Endothelial cell of umbilical vein (primary cell): Measurements from ENCODE around the gene GRIN3A. TPM values are rescaled to one million over a fixed set of nuclear protein-coding genes. Genes with fewer than 3 reads are reported as not detected.

ENCODE experiments used
- BruUV-seq: library from RNA; stranded (reverse); fragments of 400-500 nt; replicated peaks from 2 replicates; lab custom pipeline; 2021; lab: Mats Ljungman, UMichigan
- CTCF ChIA-PET: fragments of 300-600, 350-600 bp; sonication (Branson Sonifier 250); formaldehyde crosslinking; loops from one replicate; lab custom pipeline; 2021; ENCODE audit warnings: antibody characterized with exemption, inconsistent platforms; lab: Charles Lee
- POLR2A ChIA-PET: fragments of 300-600, 350-600 bp; sonication (Branson Sonifier 250); formaldehyde crosslinking; loops from one replicate; lab custom pipeline; 2021; ENCODE audit warnings: antibody characterized with exemption, inconsistent platforms; lab: Charles Lee
- DNase-seq: peaks from one replicate; pipeline ENCODE4 v3.0.0-alpha.2; 2011; ENCODE audit warnings: low read depth, low spot score
- FAIRE-seq: peaks from 2 replicates; lab custom pipeline; 2011; peaks lifted over from hg19 to GRCh38; lab: Jason Lieb, UNC
- H2AFZ ChIP-seq: 2 replicates; pipeline ENCODE4 v1.6.0; 2012; ENCODE audit warnings: low read depth, low read length, control low read depth, inconsistent platforms
- H3K27ac ChIP-seq: 2 replicates; pipeline ENCODE4 v1.5.1; 2011; ENCODE audit warnings: low read depth, mild to moderate bottlenecking, control low read depth, low read length, moderate library complexity; ENCODE audit not compliant: insufficient read depth
- H3K27me3 ChIP-seq, 2 experiments: 2 replicates each; pipeline versions ENCODE4 v1.6.0 to v1.6.1; 2011; ENCODE audit warnings: low read length in 2 of 2, mixed read lengths in 1 of 2; ENCODE audit not compliant: control insufficient read depth in 2 of 2, insufficient read depth in 2 of 2
- H3K36me3 ChIP-seq, 2 experiments: 2 replicates in 1 of 2; 3 replicates in 1 of 2; pipeline ENCODE4 v1.5.1; 2011; ENCODE audit warnings: low read length in 2 of 2, mild to moderate bottlenecking in 1 of 2, moderate library complexity in 1 of 2; ENCODE audit not compliant: control insufficient read depth in 2 of 2, insufficient read depth in 2 of 2; ENCODE audit errors: extremely low read depth in 1 of 2
- H3K4me1 ChIP-seq: 3 replicates; pipeline ENCODE4 v1.5.1; 2011; ENCODE audit warnings: mild to moderate bottlenecking, low read length; ENCODE audit not compliant: control insufficient read depth, insufficient read depth; ENCODE audit errors: extremely low read depth
- H3K4me2 ChIP-seq: 2 replicates; pipeline ENCODE4 v1.6.1; 2011; ENCODE audit warnings: low read length, control low read depth, mixed read lengths; ENCODE audit not compliant: insufficient read depth
- H3K4me3 ChIP-seq, 3 experiments: fragments of 200-600 bp in 1 of 3; sonication (generic), shearing (Covaris generic) in 1 of 3; replicated peaks in 1 of 3; 2 replicates each; pipeline ENCODE4 v1.5.1; 2011 to 2016; ENCODE audit warnings: control low read depth in 3 of 3, low read length in 3 of 3, mild to moderate bottlenecking in 2 of 3, inconsistent platforms in 1 of 3, low read depth in 1 of 3, moderate library complexity in 1 of 3; ENCODE audit not compliant: insufficient read depth in 1 of 3
- H3K79me2 ChIP-seq: 2 replicates; pipeline ENCODE4 v1.6.0; 2012; ENCODE audit warnings: low read length, inconsistent platforms; ENCODE audit not compliant: control insufficient read depth, insufficient read depth
- H3K9ac ChIP-seq: replicated peaks from 2 replicates; pipeline ENCODE3; 2011; ENCODE audit warnings: low read length, control low read depth; ENCODE audit not compliant: insufficient read depth; ENCODE audit errors: extremely low read depth
- H3K9me1 ChIP-seq: replicated peaks from 3 replicates; pipeline ENCODE4 v1.6.0; 2011; ENCODE audit warnings: mild to moderate bottlenecking, low read length; ENCODE audit not compliant: control insufficient read depth, insufficient read depth; ENCODE audit errors: extremely low read depth
- H3K9me3 ChIP-seq: replicated peaks from 2 replicates; pipeline ENCODE4 v1.5.1; 2012; ENCODE audit warnings: low read length, inconsistent platforms; ENCODE audit not compliant: control insufficient read depth, insufficient read depth
- H4K20me1 ChIP-seq: replicated peaks from 2 replicates; pipeline ENCODE3; 2011; ENCODE audit warnings: mild to moderate bottlenecking, low read length; ENCODE audit not compliant: control insufficient read depth, insufficient read depth; ENCODE audit errors: extremely low read depth
- EZH2 ChIP-seq: IDR thresholded peaks from 2 replicates; pipeline ENCODE4 v1.6.1; 2012; ENCODE audit warnings: borderline replicate concordance, low read depth, mild to moderate bottlenecking, moderate library complexity, low read length, inconsistent platforms; ENCODE audit not compliant: severe bottlenecking
- FOS ChIP-seq: IDR thresholded peaks from 2 replicates; pipeline ENCODE4 v1.6.1; 2011; ENCODE audit warnings: mild to moderate bottlenecking, low read length, moderate library complexity, borderline replicate concordance; ENCODE audit not compliant: insufficient read depth
- GATA2 ChIP-seq: IDR thresholded peaks from 2 replicates; pipeline ENCODE4 v1.7.0; 2011; ENCODE audit warnings: low read depth, mild to moderate bottlenecking, moderate library complexity, mixed read lengths, low read length; ENCODE audit not compliant: insufficient read length, insufficient read depth
- JUN ChIP-seq: IDR thresholded peaks from 2 replicates; pipeline ENCODE4 v1.6.1; 2011; ENCODE audit warnings: borderline replicate concordance, low read depth; ENCODE audit not compliant: insufficient read length, insufficient read depth
- MYC ChIP-seq: IDR thresholded peaks from one replicate; pipeline ENCODE4 v1.6.1; 2011; ENCODE audit warnings: mild to moderate bottlenecking, low read depth, low read length
- POLR2A ChIP-seq: IDR thresholded peaks from 2 replicates; pipeline ENCODE4 v1.6.1; 2012; ENCODE audit warnings: low read depth, mild to moderate bottlenecking, control low read depth, low read length
- POLR2AphosphoS5 ChIP-seq: IDR thresholded peaks from 2 replicates; pipeline ENCODE4 v1.6.1; 2012; ENCODE audit warnings: low read depth, mild to moderate bottlenecking, control low read depth, low read length, moderate library complexity; ENCODE audit not compliant: insufficient read depth
- dilution Hi-C: fragments of 300-500 bp; cut with MboI; formaldehyde crosslinking; loops from one replicate; pipeline ENCODE4 v1.15.0; 2019; ENCODE audit warnings: low sequenced_read_pairs; ENCODE audit not compliant: extremely low pct_ligation_motif_present
- intact Hi-C: fragments of 100-400 bp; cut with micrococcal nuclease; formaldehyde crosslinking; loops from one replicate; pipeline ENCODE4 v1.10.0; 2022
- polyA plus RNA-seq, 4 experiments: library from polyadenylated mRNA; depleted of rRNA in 3 of 4; stranded (reverse) in 3 of 4; unstranded in 1 of 4; fragments of >200 nt; gene quantifications; 2 replicates each; pipeline versions ENCODE4 v1.2.1 to v1.2.3, GENCODE V29; 2011 to 2012; ENCODE audit warnings: missing spikeins in 1 of 4
- total RNA-seq: library from RNA; stranded (reverse); gene quantifications from 2 replicates; pipeline ENCODE4 v1.2.3, GENCODE V29; 2021
- TF ChIP-seq, protein P1 (sequence below), 2 donors: IDR thresholded peaks; 1 replicate in 1 of 2; 2 replicates in 1 of 2; pipeline ENCODE4 v1.5.1; 2011; ENCODE audit warnings: low read length in 2 of 2, mild to moderate bottlenecking in 2 of 2, moderate library complexity in 2 of 2, control low read depth in 1 of 2, inconsistent platforms in 1 of 2, low read depth in 1 of 2; ENCODE audit not compliant: insufficient read depth in 1 of 2; ENCODE audit errors: extremely low read depth in 1 of 2
- TF ChIP-seq, protein P2 (sequence below): IDR thresholded peaks from 2 replicates; pipeline ENCODE4 v1.6.1; 2011; ENCODE audit not compliant: insufficient read depth, insufficient read length

GRIN3A gene
- total and polyA plus RNA-seq, 2 donors (not counting 3 experiments of a cell fraction or from before 2014, with no cell fraction given) = not detected

DNA sequence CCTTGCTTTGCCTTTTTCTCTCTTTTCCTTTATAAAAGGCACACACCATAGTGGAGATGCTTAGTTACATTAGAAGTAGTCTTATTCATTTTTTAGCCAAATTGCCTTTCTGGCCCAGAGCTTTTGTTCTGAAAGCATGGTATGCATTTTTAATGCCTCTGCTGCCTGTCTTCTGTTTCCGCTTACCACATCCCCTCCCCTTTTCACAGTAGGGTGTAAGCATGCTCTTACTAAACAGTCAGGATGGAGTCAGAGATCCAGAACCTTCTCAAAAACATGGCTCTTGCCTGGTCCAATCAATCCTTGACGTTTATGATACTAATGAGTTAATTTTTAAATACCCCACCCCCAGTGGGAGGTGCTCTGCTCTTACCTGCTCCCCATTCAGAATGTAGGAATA lies 166.1 kb downstream of the GRIN3A start:
- no peak overlapping the region for H3K27ac ChIP-seq
- no peak overlapping the region for H3K4me3 ChIP-seq
- dilution Hi-C loops (no loop called here), intact Hi-C loops (no loop called here)
- FAIRE-seq (no peak), DNase-seq (no peak)
- ChIA-PET CTCF (no interaction called here), POLR2A (no interaction called here)
- no peaks in the 10 kb centered on the region for H3K36me3 ChIP-seq
- no peak overlapping the region for H3K4me2 ChIP-seq
- H4K20me1 ChIP-seq = no peaks in the 10 kb centered on the region
- H3K79me2 ChIP-seq = no peaks in the 10 kb centered on the region
- no peaks in the 10 kb centered on the region for H3K9me3 ChIP-seq
- H2AFZ ChIP-seq = no peak overlapping the region
- BruUV-seq = no TSS peak
- no peaks in the 10 kb centered on the region for H3K4me1 ChIP-seq
- no peaks in the 10 kb centered on the region for H3K27me3 ChIP-seq
- TF ChIP-seq POLR2AphosphoS5 (no peak), GATA2 (no peak), EZH2 (no peak), JUN (no peak), MYC (no peak), FOS (no peak), POLR2A (no peak)
- TF ChIP-seq, protein P1, sequence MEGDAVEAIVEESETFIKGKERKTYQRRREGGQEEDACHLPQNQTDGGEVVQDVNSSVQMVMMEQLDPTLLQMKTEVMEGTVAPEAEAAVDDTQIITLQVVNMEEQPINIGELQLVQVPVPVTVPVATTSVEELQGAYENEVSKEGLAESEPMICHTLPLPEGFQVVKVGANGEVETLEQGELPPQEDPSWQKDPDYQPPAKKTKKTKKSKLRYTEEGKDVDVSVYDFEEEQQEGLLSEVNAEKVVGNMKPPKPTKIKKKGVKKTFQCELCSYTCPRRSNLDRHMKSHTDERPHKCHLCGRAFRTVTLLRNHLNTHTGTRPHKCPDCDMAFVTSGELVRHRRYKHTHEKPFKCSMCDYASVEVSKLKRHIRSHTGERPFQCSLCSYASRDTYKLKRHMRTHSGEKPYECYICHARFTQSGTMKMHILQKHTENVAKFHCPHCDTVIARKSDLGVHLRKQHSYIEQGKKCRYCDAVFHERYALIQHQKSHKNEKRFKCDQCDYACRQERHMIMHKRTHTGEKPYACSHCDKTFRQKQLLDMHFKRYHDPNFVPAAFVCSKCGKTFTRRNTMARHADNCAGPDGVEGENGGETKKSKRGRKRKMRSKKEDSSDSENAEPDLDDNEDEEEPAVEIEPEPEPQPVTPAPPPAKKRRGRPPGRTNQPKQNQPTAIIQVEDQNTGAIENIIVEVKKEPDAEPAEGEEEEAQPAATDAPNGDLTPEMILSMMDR (IDR thresholded peaks at IDR 0.05; ENCODE audit: extremely low read depth in 1 of 2, insufficient read depth in 1 of 2, low read depth in 1 of 2, low read length in 2 of 2) = no peak
- TF ChIP-seq, protein P2, sequence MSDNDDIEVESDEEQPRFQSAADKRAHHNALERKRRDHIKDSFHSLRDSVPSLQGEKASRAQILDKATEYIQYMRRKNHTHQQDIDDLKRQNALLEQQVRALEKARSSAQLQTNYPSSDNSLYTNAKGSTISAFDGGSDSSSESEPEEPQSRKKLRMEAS = no peak
- no peaks in the 10 kb centered on the region for H3K9me1 ChIP-seq
- no peak overlapping the region for H3K9ac ChIP-seq
